Measurements from ENCODE around the gene FAM53A.

Gene FAM53A

DNA sequence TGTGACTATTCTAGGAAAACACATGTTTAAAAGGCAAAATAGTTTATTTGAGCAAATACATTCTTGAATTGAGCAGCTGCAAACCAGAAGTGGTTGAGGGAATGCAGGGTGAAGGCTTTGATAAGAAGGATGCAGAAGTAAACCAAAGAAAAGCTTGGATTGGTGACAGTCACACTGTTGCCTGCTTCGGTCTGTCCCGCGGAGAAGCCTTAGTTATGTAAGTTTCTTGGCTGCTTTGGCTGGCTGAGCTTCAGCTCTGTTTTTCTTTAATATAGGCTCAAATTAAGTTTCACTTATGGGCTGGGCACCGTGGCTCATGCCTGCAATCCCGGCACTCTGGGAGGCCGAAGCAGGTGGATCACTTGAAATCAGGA lies 67.6 kb downstream of the FAM53A start:
- TF ChIP-seq, protein P1, sequence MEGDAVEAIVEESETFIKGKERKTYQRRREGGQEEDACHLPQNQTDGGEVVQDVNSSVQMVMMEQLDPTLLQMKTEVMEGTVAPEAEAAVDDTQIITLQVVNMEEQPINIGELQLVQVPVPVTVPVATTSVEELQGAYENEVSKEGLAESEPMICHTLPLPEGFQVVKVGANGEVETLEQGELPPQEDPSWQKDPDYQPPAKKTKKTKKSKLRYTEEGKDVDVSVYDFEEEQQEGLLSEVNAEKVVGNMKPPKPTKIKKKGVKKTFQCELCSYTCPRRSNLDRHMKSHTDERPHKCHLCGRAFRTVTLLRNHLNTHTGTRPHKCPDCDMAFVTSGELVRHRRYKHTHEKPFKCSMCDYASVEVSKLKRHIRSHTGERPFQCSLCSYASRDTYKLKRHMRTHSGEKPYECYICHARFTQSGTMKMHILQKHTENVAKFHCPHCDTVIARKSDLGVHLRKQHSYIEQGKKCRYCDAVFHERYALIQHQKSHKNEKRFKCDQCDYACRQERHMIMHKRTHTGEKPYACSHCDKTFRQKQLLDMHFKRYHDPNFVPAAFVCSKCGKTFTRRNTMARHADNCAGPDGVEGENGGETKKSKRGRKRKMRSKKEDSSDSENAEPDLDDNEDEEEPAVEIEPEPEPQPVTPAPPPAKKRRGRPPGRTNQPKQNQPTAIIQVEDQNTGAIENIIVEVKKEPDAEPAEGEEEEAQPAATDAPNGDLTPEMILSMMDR (IDR thresholded peaks at IDR 0.05; ENCODE audit: insufficient read depth, low read length, poor library complexity, severe bottlenecking): no peak
- no peak overlapping the region for H3K4me3 ChIP-seq (replicated peaks; ENCODE audit: low read depth, low read length)
- DNase-seq (ENCODE audit: extremely low read depth, insufficient read length): no peak

DNA sequence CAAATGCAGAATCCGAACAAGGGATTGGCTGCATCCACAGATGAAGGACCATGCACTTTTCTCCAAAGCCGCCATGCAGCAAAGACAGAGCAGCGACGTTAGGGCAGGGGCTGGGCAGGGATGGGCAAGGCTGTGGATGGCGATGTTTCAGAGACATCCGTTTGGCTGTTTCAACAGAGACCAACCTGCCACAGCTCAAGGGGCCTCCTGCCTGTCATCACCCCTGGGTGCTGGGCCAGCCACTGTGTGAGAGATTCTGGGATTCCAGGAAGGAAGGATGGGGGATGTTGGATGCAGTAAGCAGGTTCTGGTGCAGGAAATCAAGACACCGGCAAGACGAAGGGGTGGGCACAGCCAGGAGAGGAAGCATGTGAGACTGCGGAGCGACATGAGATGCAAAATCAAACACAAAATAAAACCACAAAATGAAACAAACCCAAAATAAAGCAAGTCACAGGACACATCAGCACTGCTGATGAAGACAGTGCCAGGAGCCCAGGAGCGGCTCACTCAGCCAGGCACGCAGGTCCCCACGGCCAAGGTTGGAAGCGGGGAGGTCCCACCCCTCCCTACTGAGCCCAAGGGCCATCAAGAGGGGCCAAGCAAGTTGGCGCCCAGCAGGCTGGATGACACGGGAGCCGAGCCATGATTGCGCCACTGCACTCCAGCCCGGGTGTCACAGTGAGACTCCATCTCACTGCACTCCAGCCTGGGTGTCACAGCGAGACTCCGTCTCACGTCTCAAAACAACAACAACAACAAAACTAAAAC lies 68.1 kb downstream of the FAM53A start:
- Histone ChIP-seq H3K36me3 (ENCODE audit: control insufficient read depth, insufficient read depth, low read length) (no peaks in the 10 kb centered on the region), H3K27me3 (replicated peaks; ENCODE audit: control insufficient read depth, insufficient read depth, low read length) (no peaks in the 10 kb centered on the region; the same call in 1 of the 2 replicates), H3K4me3 (replicated peaks; ENCODE audit: low read depth, low read length) (no peak overlapping the region)
- DNase-seq (ENCODE audit: extremely low read depth, insufficient read length): no peak
- TF ChIP-seq, protein P1 (IDR thresholded peaks at IDR 0.05; ENCODE audit: insufficient read depth, low read length, poor library complexity, severe bottlenecking): no peak

More for the DNA sequence above, 67.6 kb downstream of the FAM53A start:
- no peaks in the 10 kb centered on the region; the same call in 1 of the 2 replicates for H3K27me3 ChIP-seq (replicated peaks; ENCODE audit: control insufficient read depth, insufficient read depth, low read length)
- no peaks in the 10 kb centered on the region for H3K36me3 ChIP-seq (ENCODE audit: control insufficient read depth, insufficient read depth, low read length)

DNA sequence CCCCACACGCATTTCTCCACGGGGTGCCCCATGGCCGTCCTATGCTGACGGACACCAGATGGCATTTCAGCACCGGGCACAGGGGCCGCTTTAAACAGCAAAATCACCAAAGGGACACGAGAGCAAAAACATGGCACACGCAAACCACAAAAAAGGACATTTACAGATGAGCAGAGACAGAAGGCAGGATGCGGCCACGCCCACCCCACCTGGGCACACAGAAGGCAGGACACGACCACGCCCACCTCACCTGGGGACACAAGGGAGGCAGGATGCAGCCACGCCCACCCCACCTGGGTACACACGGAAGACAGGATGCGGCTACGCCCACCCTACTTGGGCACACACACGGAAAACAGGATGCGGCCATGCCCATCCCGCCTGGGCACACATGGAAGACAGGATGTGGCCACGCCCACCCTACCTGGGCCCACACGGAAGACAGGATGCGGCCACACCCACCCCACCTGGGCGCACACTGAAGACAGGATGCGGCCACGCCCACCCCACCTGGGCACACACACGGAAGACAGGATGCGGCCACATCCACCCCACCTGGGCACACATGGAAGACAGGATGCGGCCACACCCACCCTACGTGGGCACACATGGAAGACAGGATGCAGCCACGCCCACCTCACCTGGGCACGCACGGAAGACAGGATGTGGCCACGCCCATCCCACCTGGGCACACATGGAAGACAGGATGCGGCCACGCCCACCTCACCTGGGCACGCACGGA lies 69.1 kb downstream of the FAM53A start:
- TF ChIP-seq, protein P1 (IDR thresholded peaks at IDR 0.05; ENCODE audit: insufficient read depth, low read length, poor library complexity, severe bottlenecking): no peak
- Histone ChIP-seq H3K4me3 (replicated peaks; ENCODE audit: low read depth, low read length) (no peak overlapping the region), H3K36me3 (ENCODE audit: control insufficient read depth, insufficient read depth, low read length) (no peaks in the 10 kb centered on the region), H3K27me3 (replicated peaks; ENCODE audit: control insufficient read depth, insufficient read depth, low read length) (no peaks in the 10 kb centered on the region; the same call in 1 of the 2 replicates)
- DNase-seq (ENCODE audit: extremely low read depth, insufficient read length): no peak

DNA sequence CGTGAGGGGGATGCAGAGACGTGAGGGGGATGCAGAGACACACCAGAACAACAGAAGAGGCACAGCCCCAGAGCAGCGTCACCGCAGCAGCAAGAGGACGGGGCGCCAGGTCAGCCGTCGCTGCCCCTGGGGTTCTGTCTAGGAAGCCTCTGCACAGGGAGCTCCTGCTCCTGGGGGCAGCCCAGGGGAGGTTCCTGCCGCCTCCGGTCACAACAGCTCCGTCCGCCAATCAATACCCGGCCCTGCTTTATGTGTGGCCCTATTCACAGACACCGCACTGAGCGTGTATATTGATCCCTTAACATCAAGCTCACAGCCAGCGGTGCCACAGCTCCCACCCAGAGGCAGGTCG lies 69.6 kb downstream of the FAM53A start:
- Histone ChIP-seq H3K4me3 (replicated peaks; ENCODE audit: low read depth, low read length) (no peak overlapping the region), H3K27me3 (replicated peaks; ENCODE audit: control insufficient read depth, insufficient read depth, low read length) (no peaks in the 10 kb centered on the region; the same call in 1 of the 2 replicates), H3K36me3 (ENCODE audit: control insufficient read depth, insufficient read depth, low read length) (no peaks in the 10 kb centered on the region)
- TF ChIP-seq, protein P1 (IDR thresholded peaks at IDR 0.05; ENCODE audit: insufficient read depth, low read length, poor library complexity, severe bottlenecking): no peak
- no peak for DNase-seq (ENCODE audit: extremely low read depth, insufficient read length)

DNA sequence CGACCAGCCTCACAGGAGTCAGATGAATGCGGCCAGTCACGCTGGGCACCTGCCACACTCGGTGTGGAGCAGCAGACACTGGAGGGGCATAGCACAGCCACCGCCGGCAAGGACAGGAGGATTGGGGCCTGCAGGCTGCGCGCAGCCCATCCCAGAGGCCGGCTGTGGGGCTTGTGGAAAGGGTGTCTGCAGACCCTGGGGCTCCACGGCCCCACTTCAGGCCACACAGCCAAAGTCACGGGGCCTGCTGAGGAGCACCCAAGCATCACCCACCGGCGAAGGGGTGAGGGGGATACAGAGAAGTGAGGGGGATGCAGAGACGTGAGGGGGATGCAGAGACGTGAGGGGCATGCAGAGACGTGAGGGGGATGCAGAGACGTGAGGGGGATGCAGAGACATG lies 70.1 kb downstream of the FAM53A start:
- no peaks in the 10 kb centered on the region; the same call in 1 of the 2 replicates for H3K27me3 ChIP-seq (replicated peaks; ENCODE audit: control insufficient read depth, insufficient read depth, low read length)
- TF ChIP-seq, protein P1 (IDR thresholded peaks at IDR 0.05; ENCODE audit: insufficient read depth, low read length, poor library complexity, severe bottlenecking): no peak
- H3K36me3 ChIP-seq (ENCODE audit: control insufficient read depth, insufficient read depth, low read length): no peaks in the 10 kb centered on the region
- H3K4me3 ChIP-seq (replicated peaks; ENCODE audit: low read depth, low read length): no peak overlapping the region
- no peak for DNase-seq (ENCODE audit: extremely low read depth, insufficient read length)
